Caco-2 (cell line): ENCODE data around the gene BRSK2. TPM values are rescaled to one million over a fixed set of nuclear protein-coding genes. Genes with fewer than 3 reads are reported as not detected.

Experiments used
- BruUV-seq: library from RNA; stranded (reverse); fragments of 400-500 nt; replicated peaks from 2 replicates; lab custom pipeline; 2021; lab: Mats Ljungman, UMichigan
- CTCF ChIA-PET: fragments of 300-600 bp; sonication (Branson Sonifier 250); formaldehyde crosslinking; loops from one replicate; lab custom pipeline; 2022; ENCODE audit warnings: antibody characterized with exemption; lab: Charles Lee
- POLR2A ChIA-PET: fragments of 300-600 bp; sonication (Branson Sonifier 250); formaldehyde crosslinking; loops from one replicate; lab custom pipeline; 2022; ENCODE audit warnings: antibody characterized with exemption; lab: Charles Lee
- DNase-seq, 2 experiments: peaks; one replicate each; pipeline versions ENCODE4 v3.0.0 to v3.0.0-alpha.2; 2020 to 2022
- H3K27me3 ChIP-seq: replicated peaks from 2 replicates; pipeline ENCODE4 v1.6.0; 2011; ENCODE audit warnings: low read length; ENCODE audit not compliant: control insufficient read depth, insufficient read depth
- H3K36me3 ChIP-seq: 2 replicates; pipeline ENCODE4 v1.5.1; 2011; ENCODE audit warnings: low read length; ENCODE audit not compliant: control insufficient read depth, insufficient read depth
- H3K4me1 ChIP-seq: fragments of 250-450 bp; sonication (Bioruptor Pico); 2 replicates; pipeline ENCODE4 v1.5.1; 2020; ENCODE audit warnings: mild to moderate bottlenecking
- H3K4me3 ChIP-seq: 2 replicates; pipeline ENCODE4 v1.5.1; 2011; ENCODE audit warnings: low read depth, mild to moderate bottlenecking, control low read depth, low read length
- H3K9me3 ChIP-seq: fragments of 250-450 bp; sonication (Bioruptor Pico); 2 replicates; pipeline ENCODE4 v1.5.1; 2020; ENCODE audit warnings: mild to moderate bottlenecking, moderate library complexity
- H3K27ac Mint-ChIP-seq: one replicate; pipeline ENCODE4 v1.8.0; 2022; ENCODE audit warnings: mixed read lengths; ENCODE audit not compliant: unreplicated experiment
- H3K27me3 Mint-ChIP-seq: one replicate; pipeline ENCODE4 v1.8.0; 2022; ENCODE audit warnings: mixed read lengths; ENCODE audit not compliant: insufficient read depth, unreplicated experiment
- H3K36me3 Mint-ChIP-seq: one replicate; pipeline ENCODE4 v1.8.0; 2022; ENCODE audit warnings: mild to moderate bottlenecking, mixed read lengths; ENCODE audit not compliant: insufficient read depth, unreplicated experiment
- H3K4me1 Mint-ChIP-seq: one replicate; pipeline ENCODE4 v1.8.0; 2022; ENCODE audit warnings: low read depth, mixed read lengths; ENCODE audit not compliant: unreplicated experiment
- H3K4me3 Mint-ChIP-seq: one replicate; pipeline ENCODE4 v1.8.0; 2022; ENCODE audit warnings: mild to moderate bottlenecking, moderate library complexity, mixed read lengths; ENCODE audit not compliant: unreplicated experiment
- H3K9me3 Mint-ChIP-seq: one replicate; pipeline ENCODE4 v1.8.0; 2022; ENCODE audit warnings: mixed read lengths; ENCODE audit not compliant: unreplicated experiment
- CTCF ChIP-seq, 2 experiments: fragments of 200-600 bp in 1 of 2; IDR thresholded peaks; 1 replicate in 1 of 2; 2 replicates in 1 of 2; pipeline versions ENCODE4 v1.5.1 to v1.8.0; 2011 to 2022; ENCODE audit warnings: antibody characterized with exemption in 1 of 2, control low read depth in 1 of 2, inconsistent platforms in 1 of 2, low read depth in 1 of 2, low read length in 1 of 2, mild to moderate bottlenecking in 1 of 2, moderate library complexity in 1 of 2; ENCODE audit not compliant: insufficient read depth in 1 of 2, severe bottlenecking in 1 of 2, unreplicated experiment in 1 of 2
- intact Hi-C: fragments of 100-400 bp; cut with micrococcal nuclease; formaldehyde crosslinking; loops from one replicate; pipeline ENCODE4 v1.10.0; 2022; ENCODE audit not compliant: unreplicated experiment
- total RNA-seq: library from RNA; stranded (reverse); gene quantifications from 2 replicates; pipeline ENCODE4 v1.2.3, GENCODE V29; 2022

Gene BRSK2
- total RNA-seq, 1 experiment from 2014 or later, result 32.8 TPM

DNA sequence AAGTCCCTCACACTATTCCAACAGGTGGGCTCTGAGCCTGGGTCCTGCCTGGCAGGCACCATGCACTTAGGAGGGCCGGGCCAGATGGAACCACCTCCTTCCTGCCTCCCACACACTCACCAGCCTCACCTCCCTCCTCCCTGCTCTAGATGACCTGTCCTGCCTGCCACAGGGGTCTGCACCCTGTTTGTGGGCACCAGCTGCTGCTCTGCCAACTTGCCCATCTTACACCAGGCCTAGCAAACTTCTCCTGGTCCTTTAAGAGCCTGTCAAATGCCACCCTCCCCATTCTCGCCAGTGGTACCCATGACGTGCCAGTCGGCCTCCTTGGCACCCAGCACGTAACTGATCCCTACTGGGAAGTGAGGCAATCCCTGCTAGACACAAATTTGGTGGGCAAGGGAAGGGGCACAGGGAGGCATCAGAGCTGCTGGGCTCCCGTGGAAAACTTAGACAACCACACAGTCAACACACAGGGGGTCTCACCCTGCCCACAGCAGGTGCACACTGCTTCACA lies 93.8 kb downstream of the BRSK2 start:
- POLR2A ChIA-PET, result no interaction called here
- no peaks in the 10 kb centered on the region for H3K4me1 ChIP-seq

GRCh38 chr11:1484061-1484671 lies 94.4 kb downstream of the BRSK2 start:
- TF ChIP-seq CTCF (IDR thresholded peaks at IDR 0.05; ENCODE audit: insufficient read depth in 1 of 2, low read depth in 1 of 2, low read length in 1 of 2, severe bottlenecking in 1 of 2, unreplicated experiment in 1 of 2), result no peak
- no peaks in the 10 kb centered on the region for H3K9me3 ChIP-seq
- no peak for DNase-seq
- no peaks in the 10 kb centered on the region for H3K27me3 ChIP-seq
- ChIA-PET CTCF (interaction anchor here (0.6 kb wide), 1 partner anchor 619 kb away, joined by 3 read pairs; no protein-coding TSS in a partner anchor), POLR2A (no interaction called here)
- no peak overlapping the region for H3K4me3 Mint-ChIP-seq
- H3K4me1 Mint-ChIP-seq, result no peaks in the 10 kb centered on the region
- H3K36me3 ChIP-seq, result peaks cover 2% of the 10 kb centered on the region; the same call in 1 of the 2 replicates
- intact Hi-C loops, result no loop called here
- H3K9me3 Mint-ChIP-seq, result no peaks in the 10 kb centered on the region
- H3K4me1 ChIP-seq, result no peaks in the 10 kb centered on the region
- no TSS peak for BruUV-seq
- no peak overlapping the region for H3K27ac Mint-ChIP-seq
- no peaks in the 10 kb centered on the region for H3K27me3 Mint-ChIP-seq
- no peak overlapping the region for H3K4me3 ChIP-seq
- H3K36me3 Mint-ChIP-seq, result peaks cover 1% of the 10 kb centered on the region

More for the DNA sequence above, 93.8 kb downstream of the BRSK2 start:
- BruUV-seq, result no TSS peak
- CTCF ChIA-PET, result no interaction called here
- Mint-ChIP-seq H3K36me3 (peaks cover 6% of the 10 kb centered on the region), H3K9me3 (no peaks in the 10 kb centered on the region), H3K27me3 (no peaks in the 10 kb centered on the region), H3K27ac (no peak overlapping the region), H3K4me1 (no peaks in the 10 kb centered on the region), H3K4me3 (no peak overlapping the region)
- TF ChIP-seq CTCF (IDR thresholded peaks at IDR 0.05; ENCODE audit: insufficient read depth in 1 of 2, low read depth in 1 of 2, low read length in 1 of 2, severe bottlenecking in 1 of 2, unreplicated experiment in 1 of 2), result no peak
- no peak for DNase-seq
- H3K4me3 ChIP-seq, result no peak overlapping the region
- H3K27me3 ChIP-seq, result no peaks in the 10 kb centered on the region
- no peaks in the 10 kb centered on the region for H3K9me3 ChIP-seq
- peaks cover 2% of the 10 kb centered on the region; the same call in 1 of the 2 replicates for H3K36me3 ChIP-seq
- intact Hi-C loops, result no loop called here

GRCh38 chr11:1484695-1485503 lies 95.2 kb downstream of the BRSK2 start:
- ChIA-PET CTCF (interaction anchor here (0.6 kb wide), 1 partner anchor 620 kb away, joined by 3 read pairs; no protein-coding TSS in a partner anchor), POLR2A (interaction anchor here (0.5 kb wide), 1 partner anchor 26 kb away, joined by 3 read pairs; no protein-coding TSS in a partner anchor)
- intact Hi-C loops, result no loop called here
- H3K4me3 ChIP-seq, result no peak overlapping the region
- no peaks in the 10 kb centered on the region for H3K9me3 ChIP-seq
- Mint-ChIP-seq H3K9me3 (no peaks in the 10 kb centered on the region), H3K36me3 (no peaks in the 10 kb centered on the region), H3K27me3 (no peaks in the 10 kb centered on the region), H3K27ac (no peak overlapping the region), H3K4me1 (no peaks in the 10 kb centered on the region), H3K4me3 (no peak overlapping the region)
- H3K4me1 ChIP-seq, result no peaks in the 10 kb centered on the region
- H3K36me3 ChIP-seq, result no peaks in the 10 kb centered on the region
- H3K27me3 ChIP-seq, result no peaks in the 10 kb centered on the region
- no TSS peak for BruUV-seq
- TF ChIP-seq CTCF (IDR thresholded peaks at IDR 0.05; ENCODE audit: insufficient read depth in 1 of 2, low read depth in 1 of 2, low read length in 1 of 2, severe bottlenecking in 1 of 2, unreplicated experiment in 1 of 2), result no peak
- no peak for DNase-seq
